HCT116 (cell line): ENCODE data around the gene RUNDC3A. TPM values are rescaled to one million over a fixed set of nuclear protein-coding genes. Genes with fewer than 3 reads are reported as not detected.

Source experiments
- ATAC-seq: fragments of 200-7000 bp; cut with Tn5 transposase; 2 replicates; pipeline ENCODE4 v1.9.1; 2020; ENCODE audit warnings: mild to moderate bottlenecking, moderate library complexity
- BruUV-seq: library from RNA; stranded (reverse); fragments of 400-500 nt; replicated peaks from 2 replicates; lab custom pipeline; 2021; lab: Mats Ljungman, UMichigan
- CTCF ChIA-PET: fragments of 300-600 bp; sonication (Branson Sonifier 250); formaldehyde crosslinking; loops from one replicate; lab custom pipeline; 2021; ENCODE audit warnings: antibody characterized with exemption; lab: Charles Lee
- POLR2A ChIA-PET: fragments of 300-600, 350-600 bp; sonication (Branson Sonifier 250); formaldehyde crosslinking; loops from one replicate; lab custom pipeline; 2021; ENCODE audit warnings: antibody characterized with exemption; lab: Charles Lee
- RAD21 ChIA-PET, 2 experiments: fragments of 300-600 bp; sonication (Branson Sonifier 250); formaldehyde crosslinking; loops; one replicate each; lab custom pipeline; 2023; ENCODE audit warnings: low total read pairs in 2 of 2; ENCODE audit not compliant: uncharacterized antibody in 2 of 2, unreplicated experiment in 2 of 2, low non-redundant PET in 1 of 2; lab: Charles Lee
- DNase-seq: peaks from one replicate; pipeline ENCODE4 v3.0.0-alpha.2; 2010; ENCODE audit warnings: low read depth, low spot score
- H2AFZ ChIP-seq: fragments of 200-600 bp; shearing (Covaris generic), sonication (generic); 2 replicates; pipeline ENCODE4 v1.6.1; 2017; ENCODE audit warnings: low read depth, mixed run types, mixed read lengths, antibody characterized with exemption, low read length; ENCODE audit not compliant: poor library complexity, severe bottlenecking
- H3K27ac ChIP-seq: 2 replicates; pipeline ENCODE4 v1.5.1; 2012; ENCODE audit warnings: low read depth, low read length
- H3K27me3 ChIP-seq: fragments of 200-600 bp; sonication (generic); 2 replicates; pipeline ENCODE4 v1.6.1; 2016; ENCODE audit warnings: mixed run types, low read length, mixed read lengths; ENCODE audit not compliant: insufficient read depth
- H3K36me3 ChIP-seq, 2 experiments: fragments of 200-500 bp in 1 of 2; fragments of 200-600 bp in 1 of 2; sonication (Bioruptor generic) in 1 of 2; sonication (generic) in 1 of 2; 2 replicates each; pipeline versions ENCODE4 v1.5.1 to v1.6.1; 2014 to 2016; ENCODE audit warnings: low read length in 2 of 2, inconsistent platforms in 1 of 2, mixed read lengths in 1 of 2, mixed run types in 1 of 2; ENCODE audit not compliant: insufficient read depth in 2 of 2, control insufficient read depth in 1 of 2
- H3K4me1 ChIP-seq, 2 experiments: fragments of 200-600 bp in 1 of 2; sonication (generic) in 1 of 2; 2 replicates each; pipeline versions ENCODE4 v1.5.1 to v1.6.1; 2012 to 2017; ENCODE audit warnings: low read length in 2 of 2, inconsistent platforms in 1 of 2, mild to moderate bottlenecking in 1 of 2, mixed read lengths in 1 of 2, mixed run types in 1 of 2, moderate library complexity in 1 of 2; ENCODE audit not compliant: insufficient read depth in 2 of 2, control insufficient read depth in 1 of 2
- H3K4me2 ChIP-seq: fragments of 200-600 bp; sonication (generic); 2 replicates; pipeline ENCODE4 v1.6.1; 2017; ENCODE audit warnings: mixed run types, low read length, mixed read lengths
- H3K4me3 ChIP-seq, 2 experiments: fragments of 200-600 bp in 1 of 2; sonication (generic) in 1 of 2; replicated peaks in 1 of 2; 2 replicates each; pipeline ENCODE4 v1.5.1; 2011 to 2016; ENCODE audit warnings: low read length in 2 of 2, control low read depth in 1 of 2, low read depth in 1 of 2, mild to moderate bottlenecking in 1 of 2, mixed read lengths in 1 of 2, mixed run types in 1 of 2
- H3K79me2 ChIP-seq: fragments of 200-600 bp; sonication (generic); 2 replicates; pipeline ENCODE4 v1.6.1; 2017; ENCODE audit warnings: mild to moderate bottlenecking, mixed run types, low read length, moderate library complexity, mixed read lengths; ENCODE audit not compliant: insufficient read depth
- H3K9ac ChIP-seq: fragments of 200-600 bp; sonication (generic); 2 replicates; pipeline ENCODE4 v1.6.1; 2016; ENCODE audit warnings: low read length, mixed read lengths
- H3K9me2 ChIP-seq: fragments of 200-600 bp; sonication (generic), shearing (Covaris generic); 2 replicates; pipeline ENCODE4 v1.6.1; 2017; ENCODE audit warnings: mixed run types, mild to moderate bottlenecking, moderate library complexity; ENCODE audit not compliant: insufficient read depth
- H3K9me3 ChIP-seq, 2 experiments: fragments of 200-500 bp in 1 of 2; fragments of 200-600 bp in 1 of 2; sonication (Bioruptor generic) in 1 of 2; sonication (generic) in 1 of 2; 2 replicates each; pipeline ENCODE4 v1.6.1; 2014 to 2017; ENCODE audit warnings: low read length in 2 of 2, mixed read lengths in 2 of 2, inconsistent platforms in 1 of 2, low read depth in 1 of 2, mild to moderate bottlenecking in 1 of 2, mixed run types in 1 of 2, moderate library complexity in 1 of 2; ENCODE audit not compliant: control insufficient read depth in 1 of 2, insufficient read depth in 1 of 2
- H4K20me1 ChIP-seq: fragments of 200-600 bp; sonication (generic), shearing (Covaris generic); 2 replicates; pipeline ENCODE4 v1.6.1; 2017; ENCODE audit warnings: mixed run types, mild to moderate bottlenecking, moderate library complexity; ENCODE audit not compliant: insufficient read depth
- CBX3 ChIP-seq: IDR thresholded peaks from 2 replicates; pipeline ENCODE4 v1.6.1; 2012; ENCODE audit warnings: low read depth
- EZH2 ChIP-seq: fragments of 200-600 bp; sonication (generic); IDR thresholded peaks from 2 replicates; pipeline ENCODE4 v1.6.1; 2017; ENCODE audit warnings: antibody characterized with exemption, mixed run types
- EZH2phosphoT487 ChIP-seq: fragments of 200-600 bp; IDR thresholded peaks from 2 replicates; pipeline ENCODE4 v1.6.1; 2018; ENCODE audit warnings: antibody characterized with exemption, borderline replicate concordance
- FOSL1 ChIP-seq: IDR thresholded peaks from 2 replicates; pipeline ENCODE4 v1.6.1; 2012; ENCODE audit warnings: low read depth
- JUND ChIP-seq: IDR thresholded peaks from 2 replicates; pipeline ENCODE4 v1.6.1; 2012
- POLR2AphosphoS5 ChIP-seq: IDR thresholded peaks from 2 replicates; pipeline ENCODE4 v1.6.1; 2011; ENCODE audit warnings: mild to moderate bottlenecking, low read depth, low read length, moderate library complexity
- RAD21 ChIP-seq: IDR thresholded peaks from 2 replicates; pipeline ENCODE4 v1.6.1; 2012; ENCODE audit warnings: low read depth, mild to moderate bottlenecking
- SIN3A ChIP-seq: IDR thresholded peaks from 2 replicates; pipeline ENCODE4 v1.6.1; 2012; ENCODE audit warnings: low read depth
- SRF ChIP-seq: IDR thresholded peaks from 2 replicates; pipeline ENCODE4 v1.6.1; 2012; ENCODE audit warnings: low read depth
- YY1 ChIP-seq: IDR thresholded peaks from 2 replicates; pipeline ENCODE4 v1.6.1; 2011; ENCODE audit warnings: low read length, low read depth, moderate library complexity, mild to moderate bottlenecking; ENCODE audit not compliant: insufficient replicate concordance; ENCODE audit errors: extremely low read depth
- ZFX ChIP-seq: fragments of 450-650 bp; IDR thresholded peaks from 2 replicates; pipeline ENCODE4 v1.6.1; 2017
- ZNF274 ChIP-seq: fragments of 200-500 bp; sonication (Bioruptor generic); IDR thresholded peaks from 2 replicates; pipeline ENCODE4 v1.6.1; 2014; ENCODE audit warnings: mild to moderate bottlenecking, low read depth, low read length, inconsistent platforms
- intact Hi-C: fragments of 100-400 bp; cut with micrococcal nuclease; formaldehyde crosslinking; loops from 2 replicates; pipeline ENCODE4 v1.10.0; 2022
- total RNA-seq: library from RNA; stranded (reverse); gene quantifications from one replicate; pipeline ENCODE4 v1.2.1, GENCODE V29; 2021; ENCODE audit not compliant: unreplicated experiment
- TF ChIP-seq, protein P1 (sequence below): IDR thresholded peaks from 2 replicates; pipeline ENCODE4 v1.6.1; 2011; ENCODE audit warnings: mild to moderate bottlenecking, low read length, moderate library complexity; ENCODE audit not compliant: insufficient replicate concordance; ENCODE audit errors: extremely low read depth
- TF ChIP-seq, protein P2 (sequence below), 3 experiments: fragments of 200-600 bp in 1 of 3; sonication (generic) in 1 of 3; IDR thresholded peaks in 2 of 3; conservative IDR thresholded peaks in 1 of 3; 2 replicates each; pipeline ENCODE4 v1.5.1; 2012 to 2017; ENCODE audit warnings: low read depth in 2 of 3, low read length in 2 of 3, antibody characterized with exemption in 1 of 3, borderline replicate concordance in 1 of 3, control low read depth in 1 of 3, mild to moderate bottlenecking in 1 of 3, mixed read lengths in 1 of 3, mixed run types in 1 of 3, moderate library complexity in 1 of 3; ENCODE audit not compliant: insufficient read depth in 1 of 3
- TF ChIP-seq, protein P3 (sequence below): IDR thresholded peaks from 2 replicates; pipeline ENCODE4 v1.6.1; 2012

Gene RUNDC3A
- total RNA-seq, 1 experiment from 2014 or later = 0.61 TPM

DNA sequence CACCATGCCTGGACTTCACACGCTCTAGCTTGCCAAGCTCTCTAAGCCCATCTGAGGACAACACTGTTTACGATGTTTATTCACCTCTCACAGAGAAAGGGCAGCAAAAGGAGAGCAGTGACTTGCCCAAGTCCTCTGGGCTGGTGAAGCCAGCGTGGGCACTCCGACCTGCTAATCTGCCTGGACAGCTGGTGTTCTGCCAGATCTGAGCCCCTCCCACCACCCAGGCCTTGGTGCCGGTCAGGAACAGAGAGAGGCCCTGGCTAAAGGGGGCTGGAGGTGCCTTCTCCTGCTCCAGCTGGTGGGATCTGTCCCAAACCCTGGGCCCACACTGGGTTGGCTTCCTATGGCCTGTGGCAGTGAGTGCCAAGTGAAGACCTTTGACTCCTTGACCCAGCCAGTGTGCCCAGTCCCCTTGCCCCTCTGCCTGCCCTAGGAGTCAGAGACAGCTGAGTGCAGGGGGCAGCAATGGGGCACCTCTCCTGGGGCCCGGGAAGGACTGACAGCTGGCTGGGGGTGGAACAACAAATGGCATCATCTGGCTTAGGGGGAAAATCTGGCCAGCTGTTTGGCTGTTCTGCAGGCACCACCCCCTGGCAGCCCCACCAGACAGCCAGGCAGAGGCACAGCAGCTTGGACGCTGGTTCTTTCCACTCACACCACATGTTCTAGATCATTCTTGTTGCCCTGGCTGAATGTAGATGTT is 38.7 kb upstream of the RUNDC3A start:
- Histone ChIP-seq H3K4me3 (no peak overlapping the region), H3K4me1 (no peaks in the 10 kb centered on the region), H3K4me2 (no peak overlapping the region), H3K79me2 (no peaks in the 10 kb centered on the region), H2AFZ (no peak overlapping the region), H3K9me3 (no peaks in the 10 kb centered on the region), H4K20me1 (no peaks in the 10 kb centered on the region), H3K36me3 (no peaks in the 10 kb centered on the region), H3K9me2 (no peaks in the 10 kb centered on the region), H3K27ac (no peak overlapping the region), H3K9ac (no peak overlapping the region), H3K27me3 (no peaks in the 10 kb centered on the region)
- BruUV-seq = no TSS peak
- RAD21 ChIA-PET = no interaction called here
- no peak for TF ChIP-seq YY1
- no peak for TF ChIP-seq JUND
- no peak for TF ChIP-seq FOSL1
- no peak for TF ChIP-seq SRF
- DNase-seq = no peak
- ATAC-seq = no peak
- POLR2A ChIA-PET = no interaction called here
- intact Hi-C loops = no loop called here
- CTCF ChIA-PET = no interaction called here

DNA sequence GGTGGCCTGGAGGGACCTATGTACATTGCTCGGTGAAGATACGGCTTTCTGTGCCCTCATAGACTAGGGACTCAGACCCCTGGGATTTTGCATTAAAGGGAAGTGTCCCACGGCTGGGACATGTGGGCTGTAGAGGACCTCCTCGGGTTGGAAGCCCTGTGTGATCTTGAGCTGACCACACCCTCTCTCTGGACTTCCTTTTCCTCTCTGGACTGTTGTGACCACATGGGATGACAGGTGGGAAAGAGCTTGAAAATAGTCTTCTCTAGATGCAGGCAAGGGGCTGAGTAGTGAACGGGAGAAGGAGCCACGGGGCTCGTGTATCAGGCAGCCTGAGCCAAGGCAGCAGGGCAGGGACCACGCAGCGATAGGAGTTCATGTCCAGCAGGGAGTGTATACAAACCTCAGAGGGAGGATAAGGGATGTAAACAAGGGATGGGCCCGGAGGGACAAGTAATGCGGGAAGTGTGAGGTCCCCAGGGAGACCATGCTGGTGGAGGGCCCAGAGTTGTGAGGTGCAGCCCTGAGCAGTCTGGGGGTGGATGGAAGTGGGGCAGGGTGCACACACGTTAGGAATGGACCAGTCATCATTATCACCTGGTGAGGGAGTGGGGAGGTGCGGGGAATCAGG is 36.0 kb upstream of the RUNDC3A start:
- no peak for DNase-seq
- Histone ChIP-seq H3K4me3 (no peak overlapping the region), H3K36me3 (no peaks in the 10 kb centered on the region), H2AFZ (no peak overlapping the region), H3K79me2 (no peaks in the 10 kb centered on the region), H3K27me3 (no peaks in the 10 kb centered on the region), H3K9me3 (no peaks in the 10 kb centered on the region), H4K20me1 (no peaks in the 10 kb centered on the region), H3K9me2 (no peaks in the 10 kb centered on the region), H3K9ac (no peak overlapping the region), H3K4me2 (no peak overlapping the region), H3K27ac (no peak overlapping the region), H3K4me1 (no peaks in the 10 kb centered on the region)
- BruUV-seq = no TSS peak
- ChIA-PET POLR2A (no interaction called here), CTCF (no interaction called here), RAD21 (no interaction called here)
- no peak for ATAC-seq
- intact Hi-C loops = no loop called here
- no peak for TF ChIP-seq EZH2phosphoT487
- no peak for TF ChIP-seq CBX3
- TF ChIP-seq, protein P1, sequence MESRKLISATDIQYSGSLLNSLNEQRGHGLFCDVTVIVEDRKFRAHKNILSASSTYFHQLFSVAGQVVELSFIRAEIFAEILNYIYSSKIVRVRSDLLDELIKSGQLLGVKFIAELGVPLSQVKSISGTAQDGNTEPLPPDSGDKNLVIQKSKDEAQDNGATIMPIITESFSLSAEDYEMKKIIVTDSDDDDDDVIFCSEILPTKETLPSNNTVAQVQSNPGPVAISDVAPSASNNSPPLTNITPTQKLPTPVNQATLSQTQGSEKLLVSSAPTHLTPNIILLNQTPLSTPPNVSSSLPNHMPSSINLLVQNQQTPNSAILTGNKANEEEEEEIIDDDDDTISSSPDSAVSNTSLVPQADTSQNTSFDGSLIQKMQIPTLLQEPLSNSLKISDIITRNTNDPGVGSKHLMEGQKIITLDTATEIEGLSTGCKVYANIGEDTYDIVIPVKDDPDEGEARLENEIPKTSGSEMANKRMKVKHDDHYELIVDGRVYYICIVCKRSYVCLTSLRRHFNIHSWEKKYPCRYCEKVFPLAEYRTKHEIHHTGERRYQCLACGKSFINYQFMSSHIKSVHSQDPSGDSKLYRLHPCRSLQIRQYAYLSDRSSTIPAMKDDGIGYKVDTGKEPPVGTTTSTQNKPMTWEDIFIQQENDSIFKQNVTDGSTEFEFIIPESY = no peak
- no peak for TF ChIP-seq SRF
- TF ChIP-seq, protein P2, sequence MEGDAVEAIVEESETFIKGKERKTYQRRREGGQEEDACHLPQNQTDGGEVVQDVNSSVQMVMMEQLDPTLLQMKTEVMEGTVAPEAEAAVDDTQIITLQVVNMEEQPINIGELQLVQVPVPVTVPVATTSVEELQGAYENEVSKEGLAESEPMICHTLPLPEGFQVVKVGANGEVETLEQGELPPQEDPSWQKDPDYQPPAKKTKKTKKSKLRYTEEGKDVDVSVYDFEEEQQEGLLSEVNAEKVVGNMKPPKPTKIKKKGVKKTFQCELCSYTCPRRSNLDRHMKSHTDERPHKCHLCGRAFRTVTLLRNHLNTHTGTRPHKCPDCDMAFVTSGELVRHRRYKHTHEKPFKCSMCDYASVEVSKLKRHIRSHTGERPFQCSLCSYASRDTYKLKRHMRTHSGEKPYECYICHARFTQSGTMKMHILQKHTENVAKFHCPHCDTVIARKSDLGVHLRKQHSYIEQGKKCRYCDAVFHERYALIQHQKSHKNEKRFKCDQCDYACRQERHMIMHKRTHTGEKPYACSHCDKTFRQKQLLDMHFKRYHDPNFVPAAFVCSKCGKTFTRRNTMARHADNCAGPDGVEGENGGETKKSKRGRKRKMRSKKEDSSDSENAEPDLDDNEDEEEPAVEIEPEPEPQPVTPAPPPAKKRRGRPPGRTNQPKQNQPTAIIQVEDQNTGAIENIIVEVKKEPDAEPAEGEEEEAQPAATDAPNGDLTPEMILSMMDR (IDR thresholded peaks at IDR 0.05 in 2 of 3, conservative IDR thresholded peaks at IDR 0.05 in 1 of 3; ENCODE audit: borderline replicate concordance in 1 of 3, insufficient read depth in 1 of 3, low read depth in 2 of 3, low read length in 2 of 3) = no peak
- TF ChIP-seq RAD21 = no peak
- no peak for TF ChIP-seq ZFX
- TF ChIP-seq, protein P3, sequence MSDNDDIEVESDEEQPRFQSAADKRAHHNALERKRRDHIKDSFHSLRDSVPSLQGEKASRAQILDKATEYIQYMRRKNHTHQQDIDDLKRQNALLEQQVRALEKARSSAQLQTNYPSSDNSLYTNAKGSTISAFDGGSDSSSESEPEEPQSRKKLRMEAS = no peak
- TF ChIP-seq POLR2AphosphoS5 = no peak
- TF ChIP-seq YY1 = no peak
- no peak for TF ChIP-seq FOSL1
- TF ChIP-seq EZH2 = no peak
- no peak for TF ChIP-seq ZNF274
- TF ChIP-seq SIN3A = no peak
